ENCODE results near the gene SLC9A3.

SLC9A3 gene

GRCh38 chr5:493758-494157 is 30.5 kb downstream of the SLC9A3 start:
- Histone ChIP-seq H3K27ac (ENCODE audit: low read length) (no peak overlapping the region), H4K20me1 (ENCODE audit: insufficient read depth, low read length) (no peaks in the 10 kb centered on the region), H3K9me3 (ENCODE audit: insufficient read depth, low read length, severe bottlenecking) (no peaks in the 10 kb centered on the region), H3K27me3 (ENCODE audit: insufficient read depth, low read length, poor library complexity) (no peaks in the 10 kb centered on the region), H3K4me1 (ENCODE audit: insufficient read depth, low read length) (no peaks in the 10 kb centered on the region), H3K79me2 (ENCODE audit: insufficient read depth, low read length) (no peaks in the 10 kb centered on the region), H3K4me2 (ENCODE audit: insufficient read depth, low read length) (no peak overlapping the region), H3K4me3 (ENCODE audit: low read depth in 1 of 2, low read length in 2 of 2) (no peak overlapping the region), H2AFZ (ENCODE audit: low read depth, low read length) (no peak overlapping the region), H3K9ac (ENCODE audit: low read depth, low read length) (no peak overlapping the region), H3K36me3 (ENCODE audit: insufficient read depth, low read length) (no peaks in the 10 kb centered on the region)
- TF ChIP-seq EZH2 (IDR thresholded peaks at IDR 0.05; ENCODE audit: borderline replicate concordance, low read depth, low read length, severe bottlenecking), result no peak
- TF ChIP-seq CTCF (IDR thresholded peaks at IDR 0.05; ENCODE audit: borderline replicate concordance, extremely low read depth, low read length, poor library complexity, severe bottlenecking), result no peak
- ATAC-seq (ENCODE audit: insufficient read depth, low read depth), result no peak
- no peak for DNase-seq

DNA sequence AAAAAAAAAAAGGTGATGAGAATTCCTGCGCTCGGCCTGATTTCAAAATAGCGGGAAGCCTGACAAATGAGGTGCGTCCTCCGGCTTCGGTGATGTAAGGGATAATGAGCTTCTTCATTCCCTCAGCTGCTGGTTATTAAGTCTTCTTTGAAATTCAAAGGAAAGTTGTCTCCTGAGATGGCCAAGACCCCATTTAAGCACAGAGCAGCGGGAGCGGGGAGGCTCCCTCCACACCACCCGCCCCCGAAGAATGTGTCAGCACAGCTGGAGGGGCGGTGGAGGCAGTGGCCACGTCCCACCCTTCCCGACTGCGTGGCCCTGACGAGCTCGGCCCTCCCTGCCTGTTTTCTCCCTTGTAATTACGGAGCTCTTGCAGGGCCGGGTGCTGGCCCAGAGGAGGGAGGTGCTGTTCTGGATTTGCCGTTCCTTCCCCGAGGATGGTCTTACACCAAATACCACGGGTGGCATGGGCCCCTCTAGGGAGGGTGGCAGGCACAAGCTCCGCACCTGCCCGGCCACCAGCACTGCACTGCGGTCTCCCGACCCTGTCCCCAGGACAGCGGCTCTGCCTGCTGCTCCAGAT is 31.0 kb downstream of the SLC9A3 start:
- Histone ChIP-seq H3K4me1 (ENCODE audit: insufficient read depth, low read length) (no peaks in the 10 kb centered on the region), H2AFZ (ENCODE audit: low read depth, low read length) (no peak overlapping the region), H3K79me2 (ENCODE audit: insufficient read depth, low read length) (no peaks in the 10 kb centered on the region), H3K4me3 (ENCODE audit: low read depth in 1 of 2, low read length in 2 of 2) (no peak overlapping the region), H3K9me3 (ENCODE audit: insufficient read depth, low read length, severe bottlenecking) (no peaks in the 10 kb centered on the region), H4K20me1 (ENCODE audit: insufficient read depth, low read length) (no peaks in the 10 kb centered on the region), H3K9ac (ENCODE audit: low read depth, low read length) (no peak overlapping the region), H3K27ac (ENCODE audit: low read length) (no peak overlapping the region), H3K4me2 (ENCODE audit: insufficient read depth, low read length) (no peak overlapping the region), H3K27me3 (ENCODE audit: insufficient read depth, low read length, poor library complexity) (no peaks in the 10 kb centered on the region), H3K36me3 (ENCODE audit: insufficient read depth, low read length) (no peaks in the 10 kb centered on the region)
- no peak for DNase-seq
- no peak for ATAC-seq (ENCODE audit: insufficient read depth, low read depth)
- TF ChIP-seq CTCF (IDR thresholded peaks at IDR 0.05; ENCODE audit: borderline replicate concordance, extremely low read depth, low read length, poor library complexity, severe bottlenecking), result no peak
- no peak for TF ChIP-seq EZH2 (IDR thresholded peaks at IDR 0.05; ENCODE audit: borderline replicate concordance, low read depth, low read length, severe bottlenecking)

GRCh38 chr5:492314-492893 is 31.8 kb downstream of the SLC9A3 start:
- H3K4me1 ChIP-seq (ENCODE audit: insufficient read depth, low read length), result no peaks in the 10 kb centered on the region
- H3K9me3 ChIP-seq (ENCODE audit: insufficient read depth, low read length, severe bottlenecking), result no peaks in the 10 kb centered on the region
- H3K4me2 ChIP-seq (ENCODE audit: insufficient read depth, low read length), result no peak overlapping the region
- no peak for TF ChIP-seq CTCF (IDR thresholded peaks at IDR 0.05; ENCODE audit: borderline replicate concordance, extremely low read depth, low read length, poor library complexity, severe bottlenecking)
- no peak for TF ChIP-seq EZH2 (IDR thresholded peaks at IDR 0.05; ENCODE audit: borderline replicate concordance, low read depth, low read length, severe bottlenecking)
- H3K27me3 ChIP-seq (ENCODE audit: insufficient read depth, low read length, poor library complexity), result no peaks in the 10 kb centered on the region
- no peak overlapping the region for H3K27ac ChIP-seq (ENCODE audit: low read length)
- no peak overlapping the region for H3K9ac ChIP-seq (ENCODE audit: low read depth, low read length)
- no peaks in the 10 kb centered on the region for H3K79me2 ChIP-seq (ENCODE audit: insufficient read depth, low read length)
- DNase-seq (no peak), ATAC-seq (ENCODE audit: insufficient read depth, low read depth) (no peak)
- H3K36me3 ChIP-seq (ENCODE audit: insufficient read depth, low read length), result no peaks in the 10 kb centered on the region
- H4K20me1 ChIP-seq (ENCODE audit: insufficient read depth, low read length), result no peaks in the 10 kb centered on the region
- H2AFZ ChIP-seq (ENCODE audit: low read depth, low read length), result no peak overlapping the region
- no peak overlapping the region for H3K4me3 ChIP-seq (ENCODE audit: low read depth in 1 of 2, low read length in 2 of 2)

Measured in DND-41 (cell line).